ES-I3 (cell line): ENCODE data around the gene REL.
A peak's percentile ranks its signal among the peaks of the same experiment; 100 is the strongest.
"Not testable (repeated sequence)": the region's sequence is repeated elsewhere in the genome, so short reads cannot be mapped to it uniquely, and the experiment has no call there.

Source experiments
- H3K36me3 ChIP-seq: 2 replicates; pipeline ENCODE4 v1.6.1; 2013; ENCODE audit warnings: mild to moderate bottlenecking, low read length, control low read depth, moderate library complexity; ENCODE audit not compliant: insufficient read depth
- H3K4me1 ChIP-seq: 2 replicates; pipeline ENCODE4 v1.6.1; 2013; ENCODE audit warnings: mild to moderate bottlenecking, control low read depth, low read length; ENCODE audit not compliant: insufficient read depth
- H3K9ac ChIP-seq: 2 replicates; pipeline ENCODE4 v1.6.1; 2013; ENCODE audit warnings: low read depth, mild to moderate bottlenecking, low read length, moderate library complexity
- H3K9me3 ChIP-seq: 2 replicates; pipeline ENCODE4 v1.6.1; 2013; ENCODE audit warnings: mild to moderate bottlenecking, low read length, moderate library complexity; ENCODE audit not compliant: control insufficient read depth, insufficient read depth

Gene REL

DNA sequence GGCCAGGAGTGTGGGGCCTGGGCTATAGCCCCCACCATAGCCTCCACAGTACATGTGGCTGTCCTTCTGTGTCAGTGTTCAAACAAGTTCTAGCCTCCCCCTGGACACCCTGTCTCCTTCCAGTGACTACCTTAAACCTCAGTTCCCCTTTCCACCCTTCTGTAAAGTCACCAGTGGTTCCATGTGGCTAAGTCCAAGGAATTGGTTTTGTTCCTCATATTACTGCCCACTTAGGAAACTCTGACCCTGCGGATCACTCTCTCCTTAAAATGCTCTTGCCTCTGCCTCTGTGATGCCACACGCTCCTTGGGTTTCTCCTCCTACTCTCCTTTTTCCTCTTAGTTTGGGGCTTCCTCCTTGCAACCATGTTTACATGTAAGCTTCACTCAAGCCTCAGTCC lies 27.8 kb upstream of the REL start:
- Histone ChIP-seq H3K9ac (no peak overlapping the region), H3K9me3 (no peaks in the 10 kb centered on the region), H3K36me3 (no peaks in the 10 kb centered on the region), H3K4me1 (no peaks in the 10 kb centered on the region)

DNA sequence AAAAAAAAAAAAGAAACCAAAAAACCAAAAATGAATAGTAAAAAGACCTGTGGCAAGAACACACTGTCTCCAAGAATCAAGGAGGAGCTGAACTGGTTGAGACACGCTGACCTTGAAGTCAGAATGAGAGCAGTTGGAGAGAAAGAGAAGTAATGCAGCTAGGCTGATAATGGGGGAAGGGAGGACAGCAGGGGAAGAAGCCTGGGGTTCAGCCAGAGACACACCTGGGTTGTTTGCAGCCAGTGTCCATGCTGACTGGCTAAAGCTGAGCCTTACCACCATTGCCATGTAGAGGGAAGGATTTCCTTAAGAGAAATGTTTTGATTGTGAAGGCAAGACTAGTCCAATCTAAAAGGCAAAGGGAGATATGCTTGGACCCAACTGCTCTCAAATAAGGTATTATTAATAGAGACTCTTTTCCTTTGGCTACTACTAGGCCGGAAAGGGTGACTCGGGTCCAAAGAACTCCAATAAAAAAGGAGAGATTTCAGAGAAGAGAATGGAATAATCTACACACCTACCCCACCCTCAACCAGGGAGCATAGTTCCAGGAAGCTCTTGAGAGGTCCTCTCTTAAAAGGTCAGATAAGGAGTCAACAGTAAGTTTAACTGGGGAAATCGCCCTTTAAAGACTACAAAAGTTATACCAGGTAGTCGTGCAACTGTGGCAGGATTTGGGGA lies 25.2 kb upstream of the REL start:
- Histone ChIP-seq H3K9ac (no peak overlapping the region), H3K9me3 (no peaks in the 10 kb centered on the region), H3K36me3 (no peaks in the 10 kb centered on the region), H3K4me1 (no peaks in the 10 kb centered on the region)

DNA sequence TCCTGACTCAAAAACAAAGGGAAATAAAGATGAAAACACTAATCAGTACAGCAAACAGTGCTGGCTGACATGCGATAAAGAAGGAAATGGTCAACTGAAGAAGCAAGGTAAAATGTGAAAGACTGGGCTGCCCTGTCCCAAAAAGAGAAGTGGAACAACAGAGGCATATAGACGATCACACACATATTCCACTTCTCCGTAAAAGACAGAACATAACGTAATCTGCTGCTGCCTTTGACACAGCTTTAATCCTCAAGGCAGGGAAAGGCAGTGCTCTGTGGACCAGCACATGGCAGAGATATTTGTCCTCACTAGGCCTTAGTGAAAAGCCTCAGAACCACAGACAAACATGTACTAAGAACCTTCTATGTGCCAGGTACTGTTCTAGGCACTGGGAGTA lies 24.3 kb upstream of the REL start:
- Histone ChIP-seq H3K9me3 (no peaks in the 10 kb centered on the region; the same call in 1 of the 2 replicates), H3K9ac (no peak overlapping the region), H3K36me3 (no peaks in the 10 kb centered on the region), H3K4me1 (no peaks in the 10 kb centered on the region)

- Histone ChIP-seq H3K9ac (no peak overlapping the region), H3K36me3 (no peaks in the 10 kb centered on the region), H3K9me3 (no peaks in the 10 kb centered on the region; the same call in 1 of the 2 replicates), H3K4me1 (no peaks in the 10 kb centered on the region)
Measured at GRCh38 chr2:60858897-60859311, 22.5 kb upstream of the REL start.

- Histone ChIP-seq H3K4me1 (no peaks in the 10 kb centered on the region), H3K9me3 (no peaks in the 10 kb centered on the region; the same call in 1 of the 2 replicates), H3K9ac (no peak overlapping the region), H3K36me3 (no peaks in the 10 kb centered on the region)
Measured at GRCh38 chr2:60861736-60862135, 19.6 kb upstream of the REL start.

DNA sequence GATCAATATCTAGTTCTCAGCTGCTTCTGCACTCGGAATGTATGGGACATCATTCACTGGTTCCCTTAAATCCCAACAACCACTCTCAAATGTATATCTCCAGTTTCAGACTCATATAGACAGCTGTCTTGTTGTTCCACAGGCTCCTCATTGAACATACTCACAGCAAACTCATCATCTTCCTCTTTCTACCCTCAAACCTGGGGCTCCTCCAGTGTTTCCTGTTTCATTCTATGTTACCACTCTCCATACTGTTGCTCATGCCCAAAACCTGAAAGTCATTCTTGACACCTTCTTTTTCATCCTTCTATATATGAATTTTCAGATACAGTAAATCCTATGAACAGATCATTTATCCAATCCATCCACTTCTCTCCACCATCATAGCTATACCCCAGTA lies 18.7 kb upstream of the REL start:
- Histone ChIP-seq H3K9me3 (no peaks in the 10 kb centered on the region; the same call in 1 of the 2 replicates), H3K4me1 (no peaks in the 10 kb centered on the region), H3K36me3 (no peaks in the 10 kb centered on the region), H3K9ac (no peak overlapping the region)

GRCh38 chr2:60865361-60865760 lies 16.0 kb upstream of the REL start:
- not testable (repeated sequence) for H3K9ac ChIP-seq, H3K9me3 ChIP-seq, H3K4me1 ChIP-seq, H3K36me3 ChIP-seq

- Histone ChIP-seq H3K36me3 (no peaks in the 10 kb centered on the region), H3K4me1 (no peaks in the 10 kb centered on the region), H3K9ac (no peak overlapping the region), H3K9me3 (peaks cover 3% of the 10 kb centered on the region)
Measured at GRCh38 chr2:60867007-60867406, 14.4 kb upstream of the REL start.

GRCh38 chr2:60867848-60868247 lies 13.5 kb upstream of the REL start:
- peaks cover 3% of the 10 kb centered on the region; the same call in 1 of the 2 replicates for H3K9me3 ChIP-seq
- H3K36me3 ChIP-seq: no peaks in the 10 kb centered on the region
- H3K9ac ChIP-seq: no peak overlapping the region
- no peaks in the 10 kb centered on the region for H3K4me1 ChIP-seq

- H3K9ac ChIP-seq: no peak overlapping the region
- H3K9me3 ChIP-seq: peaks cover 3% of the 10 kb centered on the region; the same call in 1 of the 2 replicates
- H3K4me1 ChIP-seq: no peaks in the 10 kb centered on the region
- H3K36me3 ChIP-seq: no peaks in the 10 kb centered on the region
Measured at GRCh38 chr2:60868589-60869273, 12.6 kb upstream of the REL start.

DNA sequence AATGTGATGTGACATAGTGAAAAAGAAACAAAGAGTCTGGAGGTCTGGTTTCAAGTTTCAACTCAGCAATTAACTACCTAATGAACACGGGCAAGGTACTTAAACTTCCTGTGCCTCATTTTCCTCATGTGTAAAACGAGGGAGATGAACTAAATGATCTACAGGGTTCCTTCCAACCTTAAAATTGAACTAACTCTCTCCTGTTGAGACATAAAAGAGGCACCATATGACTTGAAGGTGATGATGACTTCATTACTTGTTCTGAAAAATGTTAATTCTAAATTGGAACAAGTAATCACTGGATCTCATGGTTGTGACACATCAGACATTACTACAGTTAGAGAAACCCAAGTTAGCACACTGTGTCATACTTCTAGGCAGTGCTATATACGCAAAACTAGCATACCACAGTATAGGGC lies 8.9 kb upstream of the REL start:
- Histone ChIP-seq H3K36me3 (no peaks in the 10 kb centered on the region), H3K9ac (no peak overlapping the region), H3K4me1 (no peaks in the 10 kb centered on the region), H3K9me3 (peaks cover 3% of the 10 kb centered on the region; the same call in 1 of the 2 replicates)

DNA sequence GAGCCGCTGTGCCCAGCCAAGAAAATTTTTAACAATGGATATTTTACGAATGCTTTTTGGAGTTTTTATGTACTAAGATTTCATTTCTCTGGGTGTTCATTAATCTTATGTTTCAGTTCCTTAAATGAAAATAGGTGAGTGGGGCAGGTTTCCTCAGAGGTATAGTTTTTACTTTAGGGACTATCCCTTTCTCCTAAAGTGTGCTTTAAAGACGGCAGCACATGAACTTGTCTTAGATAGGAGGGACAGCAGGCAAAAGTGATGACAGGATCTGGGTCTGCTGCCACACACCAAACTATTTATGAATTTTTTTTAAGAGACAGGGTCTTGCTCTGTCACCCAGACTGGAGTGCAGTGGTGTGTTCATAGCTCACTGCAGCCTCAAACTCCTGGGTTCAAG lies 8.0 kb upstream of the REL start:
- H3K9ac ChIP-seq: no peak overlapping the region
- peaks cover 3% of the 10 kb centered on the region; the same call in 1 of the 2 replicates for H3K9me3 ChIP-seq
- no peaks in the 10 kb centered on the region for H3K4me1 ChIP-seq
- H3K36me3 ChIP-seq: no peaks in the 10 kb centered on the region

GRCh38 chr2:60875520-60875919 lies 5.9 kb upstream of the REL start:
- Histone ChIP-seq H3K4me1 (no peaks in the 10 kb centered on the region), H3K9me3 (no peaks in the 10 kb centered on the region), H3K9ac (no peak overlapping the region), H3K36me3 (no peaks in the 10 kb centered on the region)

DNA sequence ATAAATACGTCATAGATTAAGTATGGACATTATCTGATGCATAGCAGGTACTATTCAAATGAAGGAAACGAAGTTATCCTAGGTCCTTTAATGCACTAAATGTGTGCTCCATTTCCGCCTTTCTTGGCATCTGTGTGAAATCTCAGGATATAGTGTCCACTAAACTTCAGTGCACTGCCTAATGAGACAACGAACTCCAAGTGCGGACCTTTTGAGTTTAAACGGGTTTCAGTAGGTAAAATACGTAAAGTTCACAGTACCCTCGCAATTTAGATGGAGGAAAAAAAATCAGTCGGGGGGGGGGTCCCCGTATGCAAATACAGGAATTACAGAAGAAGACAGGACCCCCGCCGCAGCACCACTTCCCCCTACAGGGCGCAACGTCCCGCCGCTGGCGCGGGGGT lies 729 bp upstream of the REL start:
- Histone ChIP-seq H3K4me1 (peaks cover 3% of the 10 kb centered on the region; the same call in 1 of the 2 replicates), H3K9ac (peak overlapping the region; percentile 96), H3K9me3 (no peaks in the 10 kb centered on the region), H3K36me3 (no peaks in the 10 kb centered on the region)
